Limb (tissue), 2 donors: ENCODE results near the gene UBE2J2.

ENCODE experiments used
- DNase-seq, 2 donors: peaks; one replicate each; pipeline ENCODE4 v3.0.0-alpha.2; 2016; ENCODE audit errors: extremely low spot score in 2 of 2

Gene UBE2J2

DNA sequence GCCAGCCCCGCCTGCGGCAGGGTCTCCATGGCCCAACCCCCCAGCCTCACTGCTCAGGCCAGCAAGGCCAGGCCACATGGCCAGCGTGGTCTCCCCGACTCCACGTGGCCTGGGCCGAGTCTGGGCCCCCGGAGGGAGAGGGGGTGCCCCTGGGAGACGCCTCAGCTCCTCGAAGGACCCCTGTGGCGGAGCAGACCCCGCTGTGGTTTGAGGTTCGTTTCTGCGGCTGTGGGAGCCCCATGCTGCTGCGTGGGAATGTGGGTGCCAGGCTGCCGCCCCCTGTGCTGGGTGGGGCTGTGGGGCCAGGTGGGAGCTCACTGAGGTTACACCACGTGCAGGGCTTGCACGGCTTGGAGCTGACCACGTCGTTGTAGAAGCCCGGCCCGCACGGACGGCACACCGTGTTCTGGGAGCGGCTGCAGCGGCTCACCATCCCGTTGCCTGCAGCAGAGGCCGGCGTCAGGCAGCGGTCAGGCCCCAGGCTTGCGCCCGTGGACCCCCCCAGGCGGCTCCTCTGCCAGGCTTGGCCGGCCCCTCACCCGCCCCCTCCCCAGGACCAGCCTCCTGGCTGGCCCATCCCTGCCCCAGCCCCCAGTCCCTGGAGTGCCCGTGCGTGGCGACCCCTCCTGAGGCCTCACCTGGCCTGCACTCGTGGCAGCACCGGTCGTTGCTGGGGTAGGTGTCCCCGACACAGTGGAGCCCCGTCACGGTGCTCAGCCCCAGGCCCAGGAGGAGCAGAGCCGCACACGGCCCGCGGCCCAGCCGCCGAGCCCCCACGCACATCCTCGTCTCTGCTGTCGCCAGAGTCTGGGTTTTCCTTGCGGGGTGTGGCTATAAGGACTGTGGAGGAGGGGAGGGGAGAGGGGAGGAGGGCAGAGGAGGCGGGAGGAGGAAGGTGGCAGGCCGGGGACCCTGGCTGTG lies 60.0 kb downstream of the UBE2J2 start, which contains the start of gene TNFRSF4:
Gene TNFRSF4 (minus strand): TSS at position 809 of the 921 bp plus-strand sequence. CDS start 26 bp downstream, at position 783.
- no peak for DNase-seq

DNA sequence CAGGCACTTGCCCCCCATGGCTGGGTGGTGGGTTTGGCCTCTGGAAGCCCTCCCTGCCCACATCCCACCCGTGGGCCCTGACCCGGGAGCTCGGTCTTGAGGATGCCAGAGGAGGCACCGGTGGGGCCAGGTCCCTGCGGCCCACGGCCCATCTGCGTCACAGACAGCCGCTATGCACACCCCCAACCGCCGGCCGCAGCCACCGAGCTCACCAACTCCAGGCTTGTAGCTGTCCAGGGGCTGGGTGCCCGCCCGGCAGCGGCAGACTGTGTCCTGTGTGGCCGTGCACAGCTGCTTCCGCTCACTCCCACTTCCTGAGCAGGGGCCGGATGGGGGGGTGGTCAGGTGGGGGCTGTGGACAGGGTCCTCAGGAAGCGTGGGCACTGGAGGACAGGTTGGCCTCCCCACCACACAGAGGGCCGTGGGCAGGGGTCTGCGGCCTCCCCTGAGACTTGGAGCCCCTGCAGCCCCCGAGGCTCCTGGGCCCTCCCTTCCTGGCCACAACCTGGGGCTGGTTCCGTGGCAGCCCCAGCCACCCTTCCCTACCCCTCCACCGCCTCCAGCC lies 60.8 kb downstream of the UBE2J2 start:
- DNase-seq = peak in 1 of 2 donors; percentile 40

DNA sequence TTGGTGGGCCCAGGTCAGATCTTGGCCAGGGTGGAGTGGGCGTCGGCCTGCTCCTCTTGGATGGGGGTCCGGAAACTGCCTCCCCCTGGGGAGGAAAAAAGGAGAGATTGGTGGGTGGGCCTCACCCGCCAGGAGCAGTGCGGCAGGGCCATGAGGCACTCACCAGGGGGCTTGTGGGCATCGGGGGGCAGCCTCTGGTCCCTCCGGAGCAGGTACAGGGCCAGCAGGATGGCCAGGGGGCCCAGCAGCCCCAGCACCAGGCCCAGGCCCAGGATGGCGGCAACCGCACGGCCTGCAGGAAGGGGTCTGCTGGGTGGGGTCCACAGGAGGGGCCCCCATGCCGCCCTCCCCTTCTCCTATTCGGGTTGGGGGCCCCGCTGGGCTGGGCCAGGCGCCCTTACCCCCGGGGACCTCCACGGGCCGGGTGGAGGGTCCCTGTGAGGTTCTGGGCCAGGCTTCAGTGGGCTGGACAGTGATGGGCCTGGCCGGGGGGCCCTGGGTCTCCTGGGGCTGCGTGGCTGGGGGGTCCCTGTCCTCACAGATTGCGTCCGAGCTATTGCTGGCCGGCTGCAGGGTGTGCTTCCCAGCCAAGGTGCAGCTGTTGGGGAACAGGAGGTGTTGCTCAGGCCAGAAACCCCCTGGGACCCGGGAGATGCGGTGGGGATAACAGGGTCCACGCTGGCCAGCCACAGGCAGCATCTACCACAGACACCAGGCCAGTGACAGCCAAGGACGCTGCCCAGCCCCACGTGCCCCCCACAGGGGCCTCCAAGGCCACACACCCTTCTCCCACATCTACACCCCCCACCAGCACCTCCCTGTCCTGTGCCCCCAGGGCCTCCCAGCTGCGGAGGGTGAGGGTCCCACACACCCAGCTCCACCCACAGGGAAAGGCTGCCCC lies 61.9 kb downstream of the UBE2J2 start:
- peak in 1 of 2 donors; percentile 30 for DNase-seq

DNA sequence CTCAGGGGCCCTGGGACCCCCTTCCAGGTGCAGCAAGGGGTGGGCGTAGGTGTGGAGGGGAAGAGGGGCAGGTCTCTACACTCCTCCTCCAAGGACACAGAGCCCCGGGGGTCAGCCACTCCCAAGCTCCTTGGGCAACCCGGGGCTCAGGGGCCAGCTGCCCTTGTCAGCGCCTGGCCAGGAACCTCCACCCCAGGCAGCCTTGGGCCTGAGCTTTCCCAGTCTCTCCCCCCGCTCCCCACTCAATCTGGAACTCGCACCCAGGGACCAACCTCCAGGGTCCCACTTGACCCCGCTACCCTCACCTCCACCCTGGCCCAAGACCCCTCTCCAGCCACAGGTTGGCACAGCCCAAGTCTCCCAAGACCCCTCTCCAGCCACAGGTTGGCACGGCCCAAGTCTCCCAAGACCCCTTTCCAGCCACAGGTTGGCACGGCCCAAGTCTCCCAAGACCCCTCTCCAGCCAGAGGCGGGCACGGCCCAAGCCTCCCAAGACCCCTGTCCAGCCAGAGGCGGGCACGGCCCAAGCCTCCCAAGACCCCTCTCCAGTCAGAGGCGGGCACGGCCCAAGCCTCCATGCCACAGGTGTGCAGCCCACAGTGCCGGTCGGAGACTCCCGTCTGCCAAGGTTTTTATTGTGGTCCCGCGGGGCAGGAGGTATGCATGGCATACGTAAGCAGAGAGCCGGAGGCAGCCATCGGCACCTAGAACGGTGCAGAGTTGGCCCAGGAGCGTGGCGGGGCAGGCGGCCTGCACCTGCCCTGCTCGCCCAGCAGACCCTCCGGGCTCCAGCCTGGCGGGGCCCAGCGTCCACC lies 62.7 kb downstream of the UBE2J2 start:
- DNase-seq = peak in 1 of 2 donors; percentile 29

DNA sequence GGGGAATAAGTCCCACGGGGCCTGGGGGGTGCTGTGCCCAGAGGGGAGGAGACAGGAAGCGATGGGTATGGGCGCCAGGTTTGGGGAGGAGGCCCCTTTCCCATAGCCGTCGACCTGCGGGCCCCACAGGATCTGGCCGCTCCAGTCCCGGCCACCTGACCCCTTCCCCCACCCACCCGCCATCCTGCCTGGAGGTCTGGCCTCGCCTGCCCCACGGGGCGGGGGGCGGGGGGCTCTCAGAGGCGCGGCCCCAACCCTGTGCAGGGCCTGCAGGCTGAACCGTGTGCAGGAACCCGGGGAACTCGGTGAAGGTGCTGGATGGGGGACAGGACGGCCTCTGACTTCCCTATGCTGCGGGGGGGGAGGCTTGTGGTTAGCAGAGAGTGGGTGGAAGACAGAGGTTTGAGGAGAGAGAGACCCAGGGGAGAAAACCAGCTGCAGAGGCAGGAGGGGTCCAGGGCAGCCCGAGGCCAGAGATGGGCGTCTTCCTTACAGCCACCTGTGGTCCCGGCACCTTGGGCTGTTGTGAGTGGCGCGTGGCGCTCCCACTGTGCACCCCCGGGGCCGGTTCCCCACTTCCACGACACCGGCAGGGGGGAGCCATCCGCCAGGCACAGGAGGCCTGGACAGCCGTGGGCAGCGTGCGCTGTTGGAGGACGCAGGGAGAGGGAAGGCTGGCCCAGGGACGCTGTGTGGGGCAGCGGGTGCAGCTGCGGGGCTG lies 64.8 kb downstream of the UBE2J2 start:
- DNase-seq = peak in 1 of 2 donors; percentile 31

DNA sequence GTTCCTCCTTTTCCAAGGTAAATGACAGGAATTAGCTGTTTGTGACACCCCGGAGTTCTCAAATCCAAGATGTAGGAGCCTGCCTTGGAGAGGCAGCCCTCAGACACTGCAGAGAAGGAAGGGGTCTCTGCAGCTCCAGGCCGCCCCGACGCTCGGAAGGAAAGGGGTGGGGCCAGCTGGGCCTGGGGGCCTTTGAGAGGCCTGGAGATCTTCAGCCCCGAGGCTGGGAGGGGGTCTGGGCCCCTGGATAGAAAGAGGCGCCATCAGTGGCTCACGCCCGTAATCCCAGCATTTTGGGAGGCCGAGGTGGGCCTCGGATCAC lies 66.1 kb downstream of the UBE2J2 start:
- peak in 1 of 2 donors; percentile 18 for DNase-seq

DNA sequence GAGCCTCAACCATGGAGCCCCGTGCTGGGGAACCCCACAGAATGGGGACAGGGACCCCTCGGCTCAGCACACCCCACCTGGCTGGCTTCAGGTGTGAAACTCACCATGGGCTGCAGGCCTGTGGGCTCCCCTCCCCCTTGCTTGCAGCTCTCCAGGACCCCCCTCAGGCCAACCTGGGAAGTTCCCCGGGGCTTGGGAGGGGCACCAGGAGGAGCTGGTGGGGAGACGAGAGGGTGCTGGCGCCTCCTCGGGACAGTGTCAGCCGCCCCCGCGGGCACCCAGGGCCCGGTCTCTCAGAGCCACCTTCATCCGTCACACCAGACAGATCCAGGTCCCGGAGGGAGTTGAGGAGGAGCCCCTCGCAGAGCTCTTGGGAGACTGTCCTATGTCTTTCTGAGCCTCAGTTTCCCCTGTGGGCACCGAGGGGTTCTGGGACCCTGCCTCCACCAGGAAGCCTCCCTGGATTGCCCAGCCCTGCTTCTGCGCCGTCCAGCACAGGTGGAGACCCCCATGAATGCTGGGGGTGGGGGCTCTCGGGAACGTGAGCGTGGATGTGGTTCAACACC lies 66.6 kb downstream of the UBE2J2 start:
- DNase-seq = peak in 1 of 2 donors; percentile 33

DNA sequence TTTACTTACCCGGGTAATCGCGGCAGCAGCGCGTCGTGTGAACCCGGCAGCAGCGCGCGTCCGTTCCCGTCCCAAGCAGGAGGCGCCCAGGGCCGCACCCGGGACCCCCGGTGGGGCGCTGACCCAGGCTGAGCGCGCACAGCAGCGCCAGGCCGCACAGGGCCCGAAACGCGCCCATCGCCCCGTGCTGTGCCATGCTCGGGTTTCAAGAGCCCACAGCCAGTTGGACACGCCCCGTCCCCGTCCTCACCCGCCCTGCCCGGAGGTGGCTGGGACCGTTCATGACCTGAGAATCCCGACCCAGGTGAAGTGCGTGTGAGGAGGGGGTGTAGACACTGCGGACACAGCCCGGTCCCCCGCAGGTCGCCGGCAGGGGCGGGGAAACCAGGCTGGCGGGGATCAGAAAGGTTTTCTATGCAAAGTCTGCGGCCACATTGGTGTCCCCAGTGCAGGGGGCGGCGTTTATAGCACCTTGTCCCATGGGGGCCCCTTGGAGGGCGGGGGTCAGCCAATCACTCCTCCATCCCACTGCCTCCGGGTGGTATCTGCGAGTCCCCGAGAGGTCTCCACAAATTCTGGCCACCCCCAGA lies 67.2 kb downstream of the UBE2J2 start, which contains the start of gene TNFRSF18:
Gene TNFRSF18 (minus strand): TSS at position 217 of the 590 bp plus-strand sequence. CDS start 21 bp downstream, at position 196.
- peak in 1 of 2 donors; percentile 42 for DNase-seq

DNA sequence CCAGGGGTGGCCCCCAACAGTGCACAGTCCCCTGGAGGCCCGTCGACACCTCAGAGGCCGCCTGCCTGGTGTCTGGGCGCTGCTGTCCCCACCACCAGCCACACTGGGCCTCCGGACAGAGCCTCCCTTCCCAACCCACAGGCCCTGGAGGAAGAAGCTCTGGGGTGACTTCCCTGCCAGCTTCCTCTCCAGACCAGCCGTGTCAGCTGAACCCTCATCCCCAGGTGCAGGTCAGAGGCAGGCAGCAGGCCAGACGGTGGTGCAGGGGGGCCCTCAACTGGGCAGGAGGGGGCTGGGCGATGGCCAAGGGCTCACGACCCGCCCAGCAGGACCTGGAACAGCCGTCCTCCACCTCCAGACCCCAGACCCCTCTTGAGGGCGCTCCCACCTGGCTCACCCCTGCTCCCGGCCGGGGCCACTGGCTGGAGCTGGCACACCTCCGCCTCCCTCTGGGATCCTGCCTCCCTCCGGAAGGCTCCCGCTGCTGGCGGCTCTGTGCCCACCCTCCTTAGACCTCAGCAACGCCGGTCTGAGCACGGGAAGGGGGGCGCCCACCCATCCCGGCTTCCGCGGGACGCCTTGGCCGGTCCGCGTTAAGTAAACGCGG lies 67.8 kb downstream of the UBE2J2 start:
- peak in 1 of 2 donors; percentile 37 for DNase-seq

DNA sequence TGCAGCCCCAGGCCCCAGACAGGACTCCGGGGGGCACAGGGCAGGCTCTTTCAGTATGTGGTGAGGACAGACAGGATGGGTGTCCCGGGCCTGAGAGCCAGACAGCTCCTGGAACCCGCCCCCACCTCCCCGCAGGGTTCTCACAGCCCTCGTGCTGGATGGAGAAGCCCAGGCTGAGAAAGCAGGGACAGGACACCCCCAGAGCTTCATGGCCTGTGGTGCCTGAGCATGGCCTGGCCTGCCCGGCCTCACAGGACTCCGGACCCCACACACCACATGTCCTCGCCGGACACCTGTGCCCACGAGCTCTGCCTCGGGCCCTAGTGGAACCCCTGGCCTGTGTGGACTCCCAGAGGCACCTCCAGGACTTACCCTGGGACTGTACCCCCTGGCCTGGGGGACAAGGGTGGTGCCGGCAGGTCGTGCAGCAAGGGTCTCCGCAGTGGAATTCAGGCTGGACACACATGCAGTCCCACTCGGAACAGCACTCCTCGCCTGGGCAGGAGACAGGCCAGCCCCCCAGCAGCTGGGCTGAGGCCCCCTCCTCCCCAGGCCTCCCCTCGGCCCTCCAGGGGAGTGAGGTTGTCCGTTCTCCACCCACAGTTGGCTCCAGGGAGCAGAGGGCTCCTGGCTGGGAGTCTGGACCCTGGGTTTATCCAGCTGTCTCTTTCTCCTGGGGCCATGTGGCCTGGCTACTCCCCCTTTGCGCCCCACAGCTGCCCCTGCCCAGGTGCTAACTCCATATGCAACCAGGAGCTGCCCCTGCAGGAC lies 68.5 kb downstream of the UBE2J2 start:
- peak in 1 of 2 donors; percentile 29 for DNase-seq

DNA sequence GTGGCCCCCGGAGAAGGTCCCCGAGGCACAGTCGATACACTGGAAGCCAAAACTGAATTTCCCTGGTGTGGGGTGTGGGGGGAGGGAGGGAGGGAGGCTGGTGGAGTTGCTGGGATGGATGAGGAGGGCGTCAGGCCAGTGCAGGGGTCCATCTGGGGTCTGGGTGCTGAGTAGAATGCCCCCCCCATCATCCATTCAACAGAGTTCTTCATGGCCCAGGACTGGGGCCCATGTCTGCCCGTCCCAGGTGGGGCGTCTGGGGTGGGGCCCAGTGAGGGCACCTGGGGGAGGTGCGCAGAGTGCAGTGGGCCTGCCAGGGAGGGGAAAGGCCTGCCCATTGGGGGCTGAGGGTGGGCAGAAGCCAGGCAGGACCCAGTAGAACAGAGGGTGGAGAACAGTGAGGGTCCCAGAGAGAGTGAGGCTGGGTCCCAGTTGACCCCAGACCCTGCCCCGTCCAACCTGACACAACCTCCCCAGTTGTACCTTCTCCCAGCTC lies 69.2 kb downstream of the UBE2J2 start:
- DNase-seq = peak in 1 of 2 donors; percentile 23
